ENCODE results near the gene INAFM1.
A peak's percentile ranks its signal among the peaks of the same experiment; 100 is the strongest.
"Not testable (repeated sequence)": the region's sequence is repeated elsewhere in the genome, so short reads cannot be mapped to it uniquely, and the experiment has no call there.

The INAFM1 gene

DNA sequence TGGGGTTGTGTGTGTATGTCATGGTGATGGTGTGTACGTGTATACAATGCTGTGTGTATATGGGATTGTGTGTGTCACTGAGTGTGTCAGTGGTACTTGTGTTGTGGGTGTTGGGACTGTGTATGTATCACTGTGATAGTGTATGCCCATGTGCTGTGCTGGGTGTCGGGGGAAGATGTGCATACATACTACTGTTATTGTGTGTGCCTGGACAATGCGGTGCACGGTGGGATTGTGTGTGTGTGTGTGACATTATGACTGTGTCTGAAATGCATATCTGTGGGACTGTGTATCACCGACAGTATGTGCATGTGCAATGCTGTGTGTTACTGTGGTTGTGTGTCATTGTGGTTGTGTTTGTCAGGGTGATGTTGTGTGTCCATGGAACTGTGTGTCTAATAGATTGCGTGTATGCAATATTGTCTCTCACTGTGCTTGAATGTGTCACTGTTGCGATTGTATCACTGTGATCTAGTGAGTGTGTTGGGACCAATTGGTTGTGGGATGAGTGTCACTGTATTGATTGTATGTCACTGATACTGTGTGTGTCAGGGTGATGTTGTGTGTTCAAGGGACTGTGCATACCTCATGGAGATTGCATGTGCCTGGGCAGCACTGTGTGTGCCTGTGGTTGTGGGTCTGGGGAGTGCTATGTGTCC, 32.6 kb upstream of the INAFM1 start:
- DNase-seq, result no peak

DNA sequence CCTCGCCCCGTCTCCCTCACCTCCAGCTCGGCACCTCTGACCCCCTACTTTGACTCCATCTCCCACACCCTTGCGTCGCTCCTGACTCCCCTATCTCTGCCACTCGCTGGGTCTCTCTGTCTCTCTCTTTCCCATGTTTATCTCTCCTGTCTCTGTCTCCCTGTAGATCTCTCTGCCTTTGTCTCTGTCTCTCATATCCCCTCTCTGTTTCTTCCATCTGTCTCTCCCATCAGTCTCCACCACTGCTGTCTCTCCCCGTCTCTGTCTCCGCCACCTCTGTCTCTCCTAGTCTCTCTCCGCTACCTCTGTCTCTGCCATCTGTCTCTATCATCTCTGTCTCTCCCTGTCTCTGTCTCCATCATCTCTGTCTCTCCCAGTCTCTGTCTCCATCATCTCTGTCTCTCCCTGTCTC, 31.3 kb upstream of the INAFM1 start:
- no peak for DNase-seq

DNA sequence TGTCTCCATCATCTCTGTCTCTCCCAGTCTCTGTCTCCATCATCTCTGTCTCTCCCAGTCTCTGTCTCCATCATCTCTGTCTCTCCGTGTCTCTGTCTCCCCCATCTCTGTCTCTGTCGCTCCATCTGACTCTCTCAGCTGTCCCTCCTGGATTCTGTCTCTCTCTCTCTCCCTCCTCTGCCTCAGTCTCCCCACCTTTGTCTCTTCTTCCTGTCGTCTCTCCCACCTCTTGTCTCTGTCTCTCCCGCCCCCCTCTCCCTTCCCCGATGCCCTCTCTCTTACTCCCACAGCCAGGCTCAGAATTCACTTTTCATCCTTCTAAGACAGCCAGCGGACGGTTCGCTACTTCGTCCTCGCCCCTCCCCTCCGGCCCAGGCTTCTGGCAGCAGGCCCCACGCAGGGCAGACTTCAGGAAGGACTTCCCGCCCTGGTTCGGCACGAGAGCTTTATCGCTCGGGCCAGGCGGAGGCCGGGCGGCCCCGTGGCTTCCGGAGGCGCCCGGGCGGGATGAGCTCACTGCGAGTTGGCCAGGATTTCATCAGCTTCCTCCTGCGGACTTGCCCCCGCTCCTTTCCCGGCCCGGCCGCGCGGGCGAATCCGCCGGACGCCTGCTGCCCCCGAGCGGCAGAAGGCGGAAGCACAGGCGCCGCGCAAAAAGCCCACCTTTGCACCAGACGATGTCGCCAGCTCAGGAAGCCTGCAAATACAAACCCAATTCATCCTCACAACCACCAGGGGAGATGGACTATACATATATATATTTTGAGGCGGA, 30.7 kb upstream of the INAFM1 start:
- peak; percentile 79 for DNase-seq

DNA sequence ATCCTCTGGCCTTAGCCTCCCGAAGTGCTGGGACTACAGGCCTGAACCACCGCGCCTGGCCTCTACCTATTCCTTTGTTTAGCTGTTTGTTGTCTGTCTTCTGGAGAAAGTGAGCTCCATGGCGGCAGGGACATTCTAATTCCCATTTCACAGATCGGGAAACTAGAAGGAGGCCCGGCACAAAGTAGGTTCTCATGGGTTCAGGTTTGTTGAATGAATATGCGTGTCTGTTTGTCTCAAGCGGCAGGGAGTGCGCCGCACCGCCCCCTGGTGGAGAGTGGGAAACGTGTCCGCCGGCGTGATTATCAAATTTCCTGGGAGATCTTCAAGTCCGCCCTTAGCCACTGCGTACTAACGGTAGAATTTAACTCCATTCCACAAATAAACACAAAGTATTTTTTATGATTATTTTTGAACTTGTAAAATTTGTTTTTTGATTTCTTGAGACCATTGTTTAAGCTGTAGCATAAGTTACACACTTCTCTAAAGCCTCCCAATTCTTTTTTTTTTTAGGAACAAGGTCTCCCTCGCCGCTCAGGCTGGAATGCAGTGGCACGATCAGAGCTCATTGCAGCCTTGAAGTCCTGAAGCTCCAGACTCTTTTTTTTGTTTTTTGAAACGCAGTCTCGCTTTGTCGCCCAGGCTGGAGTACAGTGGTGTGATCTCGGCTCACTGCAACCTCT, 27.2 kb upstream of the INAFM1 start:
- DNase-seq, result peak; percentile 50

DNA sequence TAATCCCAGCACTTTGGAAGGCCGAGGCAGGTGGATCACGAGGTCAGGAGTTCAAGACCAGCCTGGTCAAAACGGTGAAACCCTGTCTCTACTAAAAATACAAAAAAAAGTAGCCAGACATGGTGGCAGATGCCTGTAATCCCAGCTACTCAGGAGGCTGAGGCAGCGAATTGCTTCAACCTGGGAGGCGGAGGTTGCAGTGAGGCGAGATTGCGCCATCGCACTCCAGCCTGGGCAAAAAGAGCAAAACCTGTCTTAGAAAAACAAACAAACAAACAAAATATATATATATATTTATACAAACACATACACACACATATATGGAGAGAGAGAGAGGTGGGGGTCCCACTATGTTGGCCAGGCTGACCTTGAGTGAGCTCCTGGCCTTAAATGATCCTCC, 21.7 kb upstream of the INAFM1 start:
- not testable (repeated sequence) for DNase-seq

DNA sequence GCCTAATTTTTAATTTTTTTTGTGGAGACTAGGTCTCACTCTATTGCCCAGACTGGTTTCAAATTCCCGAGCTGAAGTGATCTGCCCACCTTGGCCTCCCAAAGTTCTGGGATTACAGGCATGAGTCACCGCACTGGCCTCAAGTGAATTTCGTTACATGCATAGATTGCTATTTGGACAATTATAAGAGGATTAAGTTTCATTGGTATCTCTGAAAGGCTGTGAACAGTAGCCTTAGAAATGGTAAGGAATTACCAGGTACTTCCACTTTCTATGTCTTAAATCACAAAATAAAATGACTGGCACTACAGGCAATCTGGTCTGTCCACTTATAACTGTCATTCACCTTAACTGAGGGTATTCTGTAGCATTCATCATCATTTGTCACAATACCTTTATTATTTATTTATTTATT, 21.2 kb upstream of the INAFM1 start:
- no peak for DNase-seq

DNA sequence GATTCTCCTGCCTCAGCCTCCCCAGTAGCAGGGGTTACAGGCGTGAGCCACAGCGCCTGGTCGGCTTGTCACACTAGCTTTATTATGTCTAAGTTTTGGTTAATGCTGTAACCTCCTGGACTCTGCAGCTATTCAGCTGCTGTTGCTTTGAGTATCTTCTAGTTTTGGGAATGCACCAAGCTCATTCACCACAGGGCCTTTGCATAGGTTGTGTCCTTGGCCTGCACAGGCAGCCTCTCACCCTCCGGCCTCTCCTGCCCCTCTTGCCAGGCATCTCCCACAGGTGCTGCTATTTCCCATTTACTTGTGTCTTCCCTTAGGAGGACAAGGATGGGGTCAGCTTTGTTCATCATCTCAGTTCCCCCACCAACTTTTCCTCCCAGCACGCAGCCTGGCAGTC, 20.7 kb upstream of the INAFM1 start:
- no peak for DNase-seq

DNA sequence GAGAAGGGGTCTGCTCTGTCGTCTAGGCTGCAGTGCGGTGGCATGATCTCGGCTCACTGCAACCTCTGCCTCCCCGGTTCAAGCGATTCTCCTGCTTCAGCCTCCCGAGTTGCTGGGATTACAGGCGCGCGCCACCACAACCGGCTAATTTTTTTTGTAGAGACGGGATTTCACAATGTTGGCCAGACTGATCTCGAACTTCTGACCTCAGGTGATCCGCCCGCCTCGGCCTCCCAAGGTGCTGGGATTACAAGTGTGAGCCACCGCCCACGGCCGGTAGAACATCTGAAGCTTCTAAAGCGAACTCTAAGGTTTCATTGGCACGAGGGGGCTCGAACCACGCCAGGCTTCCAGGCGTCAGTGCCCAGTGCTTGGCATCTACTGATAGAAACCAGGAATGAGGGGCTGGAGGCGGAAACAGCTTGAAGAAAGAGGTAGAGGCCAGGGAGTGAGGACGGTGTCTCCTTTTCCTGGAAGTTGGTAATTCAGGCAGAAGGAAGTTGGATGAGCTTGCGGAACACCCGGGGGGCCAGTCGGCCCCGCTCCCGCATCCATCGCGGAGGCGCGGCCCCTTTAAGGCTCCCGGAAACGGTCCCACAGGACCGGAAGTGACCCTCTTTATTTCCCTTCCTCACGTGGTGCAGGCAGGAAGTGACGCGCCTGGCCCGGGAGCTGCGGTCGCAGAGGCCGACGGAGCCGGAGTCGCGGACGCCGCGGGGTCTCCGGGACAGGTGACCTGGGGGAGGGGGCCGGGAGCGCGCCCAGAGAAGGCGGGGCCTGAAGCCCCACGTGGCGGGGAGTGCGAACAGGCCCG, 18.6 kb upstream of the INAFM1 start, which contains the start of gene CCDC9:
TSS of gene CCDC9 (plus strand) at position 647 of the 814 bp plus-strand sequence. CDS start 1,876 bp downstream, outside the sequence.
- peak; percentile 93 for DNase-seq

DNA sequence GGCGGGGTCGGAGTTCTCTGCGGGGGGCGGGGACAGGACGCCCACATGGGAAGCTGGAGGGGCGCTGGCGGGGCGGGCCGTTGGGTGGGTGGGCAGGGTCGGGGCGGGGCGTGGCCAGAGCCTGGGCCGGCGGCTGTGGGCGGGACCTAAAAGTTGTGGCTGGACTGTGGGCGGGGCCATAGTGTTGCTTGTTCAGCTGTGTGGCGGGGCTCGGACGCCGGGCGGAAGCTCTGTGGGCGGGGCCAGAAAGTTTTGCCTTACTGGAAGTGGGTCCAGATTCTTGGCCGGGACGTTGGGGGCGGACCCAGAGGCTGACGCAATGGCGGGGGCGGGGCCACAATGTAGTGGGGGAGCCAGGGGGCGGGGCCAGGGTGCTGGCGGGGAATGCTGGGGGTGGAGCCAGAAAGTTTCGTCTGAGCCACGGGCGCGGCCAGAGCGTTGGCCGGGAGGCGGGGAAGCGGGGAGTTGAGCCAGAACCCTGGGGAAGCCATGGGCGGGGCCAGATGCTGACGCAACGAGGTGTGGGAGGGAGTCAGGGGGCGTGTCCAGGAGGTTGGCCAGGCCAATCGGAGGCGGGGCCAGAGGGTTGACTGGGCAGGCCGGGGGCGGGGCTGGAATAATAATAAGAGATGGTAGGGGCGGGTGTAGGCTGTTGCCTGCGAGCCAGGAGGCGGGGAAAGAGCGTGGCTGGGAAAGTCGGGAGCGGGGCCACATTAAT, 17.8 kb upstream of the INAFM1 start:
- peak; percentile 98 for DNase-seq

DNA sequence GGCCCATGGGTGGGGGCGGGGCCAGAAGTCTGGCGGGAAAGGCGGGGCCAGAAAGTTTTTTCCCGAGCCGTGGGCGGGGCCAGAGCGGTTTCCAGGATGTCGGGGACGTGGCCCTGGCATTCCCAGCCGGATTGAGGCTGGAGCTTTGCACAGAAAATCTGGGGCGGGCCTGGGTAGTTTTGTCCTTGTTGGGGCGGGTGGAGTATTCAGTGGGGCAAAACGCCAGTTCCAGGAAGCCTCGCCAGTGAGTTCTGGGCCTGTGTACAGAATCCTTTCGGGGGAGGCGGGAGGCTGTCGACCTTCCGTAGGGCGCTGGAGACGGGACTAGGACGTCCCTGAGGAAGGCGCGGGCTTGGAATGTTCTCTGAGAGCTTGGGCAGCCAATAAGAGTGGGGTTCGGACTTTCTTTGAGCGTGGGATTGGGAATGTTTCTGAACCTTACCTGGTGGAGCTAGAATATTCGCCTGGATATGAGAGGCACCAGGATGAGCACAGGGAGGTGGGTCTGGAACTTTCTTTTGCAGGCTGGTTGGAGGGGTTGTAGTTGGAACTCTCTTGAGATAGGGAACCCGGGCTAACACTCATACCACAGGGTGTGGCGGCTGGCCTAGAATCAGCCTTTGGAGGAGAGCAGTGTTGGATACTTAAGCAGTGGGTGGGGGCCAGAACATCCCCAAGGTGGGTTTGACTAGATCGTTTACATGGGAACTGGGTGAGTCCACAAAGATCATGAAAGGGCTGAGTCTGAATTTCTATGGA, 17.1 kb upstream of the INAFM1 start:
- DNase-seq, result no peak

DNA sequence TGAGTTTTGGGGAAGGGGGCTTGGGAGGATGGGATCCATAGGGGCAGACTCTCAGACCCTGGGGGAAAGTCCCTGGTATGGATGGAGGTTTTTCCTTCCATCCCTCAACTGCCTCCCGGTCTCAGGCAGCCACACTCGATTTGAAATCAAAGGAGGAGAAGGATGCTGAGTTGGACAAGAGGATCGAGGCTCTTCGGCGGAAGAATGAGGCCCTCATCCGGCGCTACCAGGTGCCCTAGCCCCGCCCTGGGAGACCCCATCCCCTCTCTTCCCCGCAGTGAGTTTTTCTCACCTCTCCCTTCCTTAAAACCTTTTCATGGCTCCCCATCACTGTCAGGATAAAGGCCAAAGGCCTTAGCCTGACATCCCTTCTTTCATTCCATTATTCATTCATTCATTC, 16.3 kb upstream of the INAFM1 start:
- DNase-seq, result no peak

DNA sequence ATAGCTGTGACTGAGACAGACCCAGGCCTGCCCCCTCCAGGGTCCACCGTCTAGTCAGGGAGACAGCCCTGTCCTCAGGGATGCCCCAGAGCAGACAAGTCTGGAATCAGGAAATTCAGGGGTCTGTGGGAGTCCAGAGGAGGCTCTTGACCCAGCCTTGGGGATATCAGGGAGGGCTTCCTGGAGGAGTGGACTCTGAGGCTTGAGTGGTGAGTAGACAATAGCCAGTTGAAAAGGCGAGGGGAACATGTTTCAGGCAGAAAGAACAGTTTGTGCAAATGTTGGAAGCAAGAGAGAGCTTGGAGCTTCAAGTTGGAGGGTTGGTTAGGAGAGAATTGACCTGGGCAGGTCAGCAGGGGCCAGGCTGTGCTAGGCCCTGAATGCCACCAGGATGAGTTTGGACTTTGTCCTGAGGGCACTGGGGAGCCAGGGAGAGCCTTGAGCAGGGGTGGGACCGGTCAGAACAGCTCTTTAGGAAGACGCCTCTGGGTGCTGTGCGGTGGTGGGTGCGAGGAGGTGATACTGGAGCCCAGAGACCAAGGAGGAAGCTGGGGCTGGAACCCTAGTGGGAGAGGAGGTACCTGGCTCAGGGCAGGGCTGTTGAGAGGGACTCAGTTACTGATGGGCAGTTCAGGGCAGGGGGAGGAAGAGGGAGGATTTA, 15.7 kb upstream of the INAFM1 start:
- no peak for DNase-seq

DNA sequence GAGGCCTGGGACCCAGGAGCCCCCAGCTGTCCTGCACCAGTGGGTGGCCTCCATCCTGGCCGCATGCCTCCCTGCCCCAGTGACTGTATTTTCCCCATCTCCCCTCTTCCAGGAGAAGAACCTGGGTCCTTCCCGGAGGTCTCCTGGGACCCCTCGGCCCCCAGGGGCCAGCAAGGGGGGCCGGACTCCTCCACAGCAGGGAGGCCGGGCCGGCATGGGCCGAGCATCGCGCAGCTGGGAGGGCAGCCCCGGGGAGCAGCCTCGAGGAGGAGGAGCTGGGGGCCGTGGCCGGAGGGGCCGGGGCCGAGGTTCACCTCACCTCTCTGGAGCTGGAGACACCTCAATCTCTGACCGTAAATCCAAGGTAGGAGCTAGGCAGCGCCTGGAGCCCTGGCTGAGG, 14.2 kb upstream of the INAFM1 start:
- no peak for DNase-seq

DNA sequence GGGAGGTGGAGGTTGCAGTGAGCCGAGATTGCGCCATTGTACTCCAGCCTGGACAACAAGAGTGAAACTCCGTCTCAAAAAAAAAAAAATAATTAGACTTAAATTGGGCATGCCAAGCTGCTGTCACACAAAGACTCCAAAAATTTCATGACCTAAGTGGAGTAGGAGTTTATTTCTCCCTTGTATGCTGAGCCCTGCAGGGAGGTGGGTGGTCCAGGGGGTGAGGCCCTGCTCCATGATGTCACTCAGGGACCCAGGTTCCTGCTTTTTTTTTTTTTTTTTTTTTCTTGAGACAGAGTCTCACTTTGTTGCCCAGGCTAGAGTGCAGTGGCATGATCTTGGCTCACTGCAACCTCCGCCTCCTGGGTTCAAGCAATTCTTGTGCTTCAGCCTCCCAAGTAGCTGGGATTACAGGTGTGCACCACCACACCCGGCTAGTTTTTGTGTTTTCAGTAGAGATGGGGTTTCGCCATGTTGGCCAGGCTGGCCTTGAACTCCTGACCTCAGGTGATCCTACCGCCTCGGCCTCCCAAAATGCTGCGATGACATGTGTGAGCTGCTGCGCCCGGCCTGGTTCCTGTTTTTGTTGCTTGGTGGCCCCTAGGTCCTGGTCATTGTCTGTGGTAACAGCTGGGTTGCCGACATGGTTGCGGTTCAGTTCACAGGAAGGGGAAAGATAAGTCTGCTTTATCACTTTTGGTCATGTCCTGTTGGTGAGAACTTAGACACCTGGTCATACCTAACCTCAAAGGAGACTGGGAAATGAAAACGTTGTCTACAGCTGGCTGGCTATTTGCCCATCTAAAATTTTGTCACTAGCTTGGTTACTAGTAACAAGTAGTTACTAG, 12.5 kb upstream of the INAFM1 start:
- not testable (repeated sequence) for DNase-seq

DNA sequence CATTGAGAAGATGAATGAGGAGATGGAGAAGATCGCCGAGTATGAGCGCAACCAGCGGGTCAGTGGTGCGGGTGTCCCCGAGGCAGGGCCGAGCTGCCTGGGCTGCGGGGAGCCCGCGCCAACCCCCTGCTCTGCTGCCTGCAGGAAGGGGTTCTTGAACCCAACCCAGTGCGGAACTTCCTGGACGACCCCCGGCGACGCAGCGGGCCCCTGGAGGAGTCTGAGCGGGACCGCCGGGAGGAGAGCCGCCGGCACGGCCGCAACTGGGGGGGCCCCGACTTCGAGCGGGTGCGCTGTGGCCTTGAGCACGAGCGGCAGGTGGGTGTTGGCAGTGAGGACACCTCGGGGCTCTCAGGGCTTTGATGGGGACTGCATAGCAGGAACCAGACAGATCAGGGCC, 10.1 kb upstream of the INAFM1 start:
- DNase-seq, result no peak

DNA sequence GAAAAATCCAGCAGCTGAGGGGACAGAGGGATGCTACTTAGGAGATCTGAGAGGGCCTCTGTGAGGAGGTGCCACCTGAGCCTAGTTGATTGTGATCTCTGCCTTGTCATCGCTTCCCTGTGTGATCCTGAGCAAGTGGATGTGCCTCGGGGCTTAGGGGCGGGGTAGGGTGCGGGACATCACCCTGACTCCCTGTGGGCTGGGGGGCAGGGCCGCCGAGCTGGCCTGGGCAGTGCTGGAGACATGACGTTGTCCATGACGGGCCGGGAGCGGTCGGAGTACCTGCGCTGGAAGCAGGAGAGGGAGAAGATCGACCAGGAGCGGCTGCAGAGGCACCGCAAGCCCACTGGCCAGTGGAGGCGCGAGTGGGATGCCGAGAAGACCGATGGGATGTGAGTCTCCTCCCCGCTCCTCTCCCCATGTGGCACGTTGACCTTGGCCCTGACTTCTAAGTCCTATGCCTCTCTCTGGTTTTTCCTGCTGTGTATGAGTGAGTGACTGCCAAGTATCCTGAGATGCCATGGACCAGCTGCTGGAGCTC, 8.2 kb upstream of the INAFM1 start:
- no peak for DNase-seq

DNA sequence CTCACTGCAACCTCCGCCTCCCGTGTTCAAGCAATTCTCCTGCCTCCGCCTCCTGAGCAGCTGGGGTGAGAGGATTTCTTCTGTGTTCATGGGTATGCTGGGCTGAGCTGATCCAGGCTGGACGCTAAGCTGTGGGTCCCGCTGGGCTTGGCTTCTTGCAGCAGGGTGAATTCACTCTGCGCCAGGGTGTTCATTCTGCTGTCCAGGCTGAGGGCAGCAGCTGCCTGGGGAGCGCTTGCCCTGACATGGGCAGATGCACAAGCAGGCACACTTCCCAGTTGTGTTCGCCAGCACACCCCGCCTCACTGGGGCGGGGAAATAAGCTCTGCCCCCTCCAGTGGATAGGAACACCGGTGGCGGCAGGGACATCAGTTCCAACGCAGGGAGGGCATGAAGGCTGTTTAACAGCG, 7.3 kb upstream of the INAFM1 start:
- no peak for DNase-seq

DNA sequence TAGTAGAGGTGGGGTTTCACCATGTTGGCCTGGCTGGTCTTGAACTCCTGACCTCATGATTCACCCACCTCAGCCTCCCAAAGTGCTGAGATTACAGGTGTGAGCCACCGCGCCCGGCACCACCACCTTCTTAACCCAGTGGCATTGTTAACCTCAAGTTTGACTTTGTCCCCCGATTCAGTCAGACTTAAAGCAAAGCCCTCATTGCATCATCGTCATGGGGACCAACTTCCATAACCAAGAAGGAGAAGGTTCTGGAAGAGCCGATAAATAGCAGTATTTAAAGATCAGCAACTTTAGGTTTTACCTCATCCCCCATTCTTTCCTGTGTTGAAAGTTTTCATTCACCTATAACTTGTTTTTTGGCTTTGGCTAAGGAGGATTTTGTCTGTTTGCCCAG, 6.7 kb upstream of the INAFM1 start:
- no peak for DNase-seq

DNA sequence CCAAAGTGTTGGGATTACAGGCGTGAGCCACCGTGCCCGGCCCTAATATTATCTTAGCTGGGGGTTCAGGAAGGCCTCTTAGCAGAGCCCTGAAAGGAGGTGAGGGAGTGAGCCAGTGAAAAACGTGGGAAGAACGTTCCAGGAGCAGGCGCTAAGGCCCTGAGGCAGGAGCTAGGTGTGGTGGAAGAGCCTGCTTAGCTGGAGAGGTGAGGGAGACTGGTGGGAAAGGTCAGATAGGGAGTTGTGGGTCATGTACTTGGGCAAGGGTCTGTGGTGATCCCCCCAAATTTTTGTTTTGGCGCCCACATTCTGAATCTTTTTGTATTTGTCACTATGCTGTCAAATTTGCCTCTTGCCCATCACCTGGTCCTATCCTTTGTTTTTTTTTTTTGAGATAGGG, 5.1 kb upstream of the INAFM1 start:
- DNase-seq, result no peak

DNA sequence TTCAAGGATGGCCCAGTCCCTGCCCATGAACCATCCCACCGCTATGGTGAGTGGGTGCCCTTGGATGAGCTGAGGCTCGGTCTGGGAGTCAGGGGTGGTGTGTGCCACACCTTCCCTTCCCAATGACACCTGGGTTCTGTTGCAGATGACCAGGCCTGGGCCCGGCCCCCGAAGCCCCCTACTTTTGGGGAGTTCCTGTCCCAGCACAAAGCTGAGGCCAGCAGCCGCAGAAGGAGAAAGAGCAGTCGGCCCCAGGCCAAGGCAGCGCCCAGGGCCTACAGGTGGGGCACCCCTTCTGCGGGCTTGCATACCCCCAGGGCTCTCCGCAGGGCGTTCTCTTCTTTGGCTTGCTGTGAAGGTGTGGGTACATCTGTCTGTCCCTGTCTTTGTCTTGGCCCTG, 4.3 kb upstream of the INAFM1 start:
- DNase-seq, result no peak

Measured in NCI-H1694 (cell line).